ENCODE results near the gene TPP2. TPM values are rescaled to one million over a fixed set of nuclear protein-coding genes. Genes with fewer than 3 reads are reported as not detected.

Gene TPP2
- total and polyA plus RNA-seq, 4 donors = 14.0 to 55.6 (median 22.4) TPM

GRCh38 chr13:102626928-102627327 lies 30.1 kb downstream of the TPP2 start:
- Histone ChIP-seq H3K4me1 (ENCODE audit: control insufficient read depth in 4 of 4, insufficient read depth in 4 of 4, low read length in 3 of 4) (peaks cover 0 to 9% (median 5%) of the 10 kb centered on the region in 4 donors), H3K9ac (ENCODE audit: low read depth in 1 of 2, low read length in 2 of 2) (no peak overlapping the region), H3K36me3 (ENCODE audit: control insufficient read depth in 4 of 4, insufficient read depth in 3 of 4, low read depth in 1 of 4, low read length in 3 of 4) (peaks cover 4 to 45% (median 33%) of the 10 kb centered on the region in 4 donors), H3K27me3 (ENCODE audit: control insufficient read depth in 4 of 4, insufficient read depth in 4 of 4, low read length in 3 of 4) (no peaks in the 10 kb centered on the region), H3K9me3 (ENCODE audit: control insufficient read depth in 4 of 4, low read length in 3 of 4) (no peaks in the 10 kb centered on the region), H3K4me3 (ENCODE audit: low read depth in 1 of 3, low read length in 3 of 3) (no peak overlapping the region), H3K27ac (ENCODE audit: low read depth in 1 of 2, low read length in 2 of 2) (no peak overlapping the region)
- TF ChIP-seq FOXA2 (IDR thresholded peaks at IDR 0.05) = peak; percentile 18
- no peak for TF ChIP-seq FOXA1 (IDR thresholded peaks at IDR 0.05)
- TF ChIP-seq RAD21 (IDR thresholded peaks at IDR 0.05) = peak in 1 of 2 donors; percentile 5
- DNase-seq (ENCODE audit: low spot score) = no peak
- 34% methylated on average over 1 of the region's 1 CpG for WGBS

- DNase-seq (ENCODE audit: low spot score) = no peak
- TF ChIP-seq FOXA1 (IDR thresholded peaks at IDR 0.05) = no peak
- no peak for TF ChIP-seq REST (IDR thresholded peaks at IDR 0.05)
- no peak for TF ChIP-seq HNF4G (IDR thresholded peaks at IDR 0.05)
- no peak for TF ChIP-seq MAX (IDR thresholded peaks at IDR 0.05)
- no peak for TF ChIP-seq FOXA2 (IDR thresholded peaks at IDR 0.05)
- TF ChIP-seq ZBTB33 (IDR thresholded peaks at IDR 0.05) = no peak
- no peak for TF ChIP-seq HNF4A (conservative IDR thresholded peaks at IDR 0.05)
- TF ChIP-seq EGR1 (IDR thresholded peaks at IDR 0.05; ENCODE audit: low read depth in 2 of 2) = no peak
- TF ChIP-seq TAF1 (conservative IDR thresholded peaks at IDR 0.05) = no peak
- TF ChIP-seq JUND (IDR thresholded peaks at IDR 0.05) = no peak
- no peak for TF ChIP-seq NR2F2 (IDR thresholded peaks at IDR 0.05)
- TF ChIP-seq CTCF (IDR thresholded peaks at IDR 0.05; ENCODE audit: low read depth, low read length, missing input control) = no peak
- no peak for TF ChIP-seq SP1 (IDR thresholded peaks at IDR 0.05)
- TF ChIP-seq ATF3 (IDR thresholded peaks at IDR 0.05) = no peak
- TF ChIP-seq GABPA (IDR thresholded peaks at IDR 0.05 in 1 of 2, conservative IDR thresholded peaks at IDR 0.05 in 1 of 2) = no peak
- no peak for TF ChIP-seq RAD21 (IDR thresholded peaks at IDR 0.05)
- TF ChIP-seq RXRA (IDR thresholded peaks at IDR 0.05) = no peak
- TF ChIP-seq YY1 (IDR thresholded peaks at IDR 0.05) = no peak
- 61% methylated on average over 4 of the region's 4 CpGs for WGBS
- Histone ChIP-seq H3K9ac (ENCODE audit: low read depth in 1 of 2, low read length in 2 of 2) (no peak overlapping the region), H3K9me3 (ENCODE audit: control insufficient read depth in 4 of 4, low read length in 3 of 4) (no peaks in the 10 kb centered on the region), H3K27me3 (ENCODE audit: control insufficient read depth in 4 of 4, insufficient read depth in 4 of 4, low read length in 3 of 4) (no peaks in the 10 kb centered on the region), H3K4me1 (ENCODE audit: control insufficient read depth in 4 of 4, insufficient read depth in 4 of 4, low read length in 3 of 4) (peaks cover 0 to 9% (median 5%) of the 10 kb centered on the region in 4 donors), H3K4me3 (ENCODE audit: low read depth in 1 of 3, low read length in 3 of 3) (no peak overlapping the region), H3K36me3 (ENCODE audit: control insufficient read depth in 4 of 4, insufficient read depth in 3 of 4, low read depth in 1 of 4, low read length in 3 of 4) (peaks cover 7 to 50% (median 36%) of the 10 kb centered on the region in 4 donors), H3K27ac (ENCODE audit: low read depth in 1 of 2, low read length in 2 of 2) (no peak overlapping the region)
Observed at GRCh38 chr13:102628559-102628958, 31.8 kb downstream of the TPP2 start.

Measured in liver (tissue), 9 donors.